ENCODE measurements around the gene TARS3.

DNA sequence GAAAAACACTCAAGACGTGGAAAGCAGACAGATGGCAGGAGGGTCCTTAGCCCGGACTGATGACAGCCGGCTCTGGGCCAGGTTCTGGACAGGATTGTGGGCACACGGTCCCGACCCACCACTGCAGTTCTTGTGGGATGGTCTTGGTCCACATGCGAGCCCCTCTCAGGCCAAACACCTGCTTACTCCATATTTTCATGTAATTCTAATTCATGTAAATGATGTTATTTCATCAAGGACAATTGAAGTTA is 104.7 kb downstream of the TARS3 start:
- TF ChIP-seq POLR2A (IDR thresholded peaks at IDR 0.05; ENCODE audit: low read length) = no peak
- TF ChIP-seq GATA1 (IDR thresholded peaks at IDR 0.05; ENCODE audit: low read depth, low read length) = no peak
